Body of pancreas (tissue), 4 donors: ENCODE results near the gene DOHH. TPM values are rescaled to one million over a fixed set of nuclear protein-coding genes. Genes with fewer than 3 reads are reported as not detected.

Experiments used
- ATAC-seq: fragments of 150-250 bp; one replicate; pipeline ENCODE4 v1.9.1; 2016
- DNase-seq, 4 donors: peaks; one replicate each; pipeline ENCODE4 v3.0.0-alpha.2; 2019
- H3K27ac ChIP-seq, 4 donors: fragments of 200-600 bp; sonication (generic); 1 replicate in 3 of 4; 2 replicates in 1 of 4; pipeline versions ENCODE4 v1.5.1 to v1.6.1; 2016 to 2019; ENCODE audit warnings: mild to moderate bottlenecking in 1 of 4, mixed read lengths in 1 of 4, moderate library complexity in 1 of 4
- H3K27me3 ChIP-seq, 2 donors: fragments of 200-600 bp; sonication (generic); one replicate each; pipeline ENCODE4 v1.6.0; 2016; ENCODE audit warnings: mild to moderate bottlenecking in 1 of 2
- H3K36me3 ChIP-seq, 2 donors: fragments of 200-600 bp; sonication (generic); replicated peaks in 1 of 2; 2 replicates each; pipeline ENCODE4 v1.5.1; 2016; ENCODE audit warnings: low read depth in 2 of 2; ENCODE audit not compliant: insufficient read depth in 1 of 2
- H3K4me1 ChIP-seq: fragments of 200-600 bp; sonication (generic); one replicate; pipeline ENCODE4 v1.6.0; 2016
- H3K4me3 ChIP-seq, 2 donors: fragments of 200-600 bp; sonication (generic); 1 replicate in 1 of 2; 2 replicates in 1 of 2; pipeline ENCODE4 v1.5.1; 2016 to 2019
- H3K9me3 ChIP-seq, 3 donors: fragments of 200-600 bp; sonication (generic); 1 replicate in 2 of 3; 2 replicates in 1 of 3; pipeline ENCODE4 v1.5.1; 2016
- POLR2A ChIP-seq, 3 donors: fragments of 450-650 bp; IDR thresholded peaks; one replicate each; pipeline ENCODE4 v1.6.1; 2016; ENCODE audit warnings: antibody characterized with exemption in 3 of 3, mild to moderate bottlenecking in 2 of 3
- WGBS, 2 donors: methylation state at CpG; one replicate each; pipeline ENCODE4 v1.1.5; 2017; 5-methylcytosine and 5-hydroxymethylcytosine counted together
- intact Hi-C: fragments of 100-400 bp; cut with DNase I; formaldehyde crosslinking; loops from one replicate; pipeline ENCODE4 v1.15.1; 2023
- total RNA-seq, 2 donors: library from RNA; depleted of rRNA; stranded (reverse); fragments of >200 nt; gene quantifications; one replicate each; pipeline ENCODE4 v1.1.0, GENCODE V29; 2016
- TF ChIP-seq, protein P1 (sequence below), 7 experiments: fragments of 450-650 bp in 4 of 7; fragments of 200-600 bp in 3 of 7; sonication (generic) in 3 of 7; IDR thresholded peaks; one replicate each; pipeline ENCODE4 v1.5.1; 2016 to 2019; ENCODE audit warnings: antibody characterized with exemption in 7 of 7

Gene DOHH, protein sequence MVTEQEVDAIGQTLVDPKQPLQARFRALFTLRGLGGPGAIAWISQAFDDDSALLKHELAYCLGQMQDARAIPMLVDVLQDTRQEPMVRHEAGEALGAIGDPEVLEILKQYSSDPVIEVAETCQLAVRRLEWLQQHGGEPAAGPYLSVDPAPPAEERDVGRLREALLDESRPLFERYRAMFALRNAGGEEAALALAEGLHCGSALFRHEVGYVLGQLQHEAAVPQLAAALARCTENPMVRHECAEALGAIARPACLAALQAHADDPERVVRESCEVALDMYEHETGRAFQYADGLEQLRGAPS
- total RNA-seq, result 10 to 100 TPM in 1 of 2 donors, 1 to 10 TPM in 1; 9.3 to 17.5 TPM

DNA sequence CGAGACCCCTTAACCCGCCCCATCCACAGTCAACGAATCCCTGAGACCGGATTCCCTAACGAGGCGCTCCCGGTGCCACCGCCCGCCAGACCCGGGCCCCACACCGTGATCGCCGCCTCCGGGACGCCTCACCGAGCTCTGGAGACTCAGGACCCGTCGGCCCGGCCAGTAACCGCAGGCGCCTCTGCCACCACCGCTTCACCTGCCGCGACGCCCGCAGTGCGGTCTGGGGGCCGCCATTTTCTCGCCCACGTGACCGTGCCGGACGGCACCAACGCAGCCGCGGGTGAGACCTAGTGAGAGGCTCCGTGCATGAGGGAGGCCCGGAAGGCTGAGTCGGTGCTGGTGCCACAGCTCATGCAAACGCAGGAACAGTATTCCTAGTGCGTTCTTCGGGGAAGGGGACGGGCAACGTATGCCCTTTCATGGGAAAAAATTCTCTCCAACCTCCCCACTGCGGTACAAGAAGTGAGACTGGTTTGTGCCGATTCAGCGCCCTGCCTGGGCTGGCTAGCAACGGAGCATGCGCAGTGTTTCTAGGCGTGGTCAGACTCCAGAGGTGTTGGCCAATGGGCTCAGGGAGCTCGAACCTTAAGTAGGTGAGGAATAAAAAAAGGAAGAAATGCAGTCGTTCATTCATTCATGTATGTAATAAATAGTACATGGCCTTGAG, at the start of gene DOHH:
DOHH (minus strand) TSS at position 246 of the 673 bp plus-strand sequence. CDS start 3,860 bp downstream, outside the sequence.
- peak in 2 of 3 donors; percentile 70 to 82 for TF ChIP-seq POLR2A (IDR thresholded peaks at IDR 0.05)
- TF ChIP-seq, protein P1, sequence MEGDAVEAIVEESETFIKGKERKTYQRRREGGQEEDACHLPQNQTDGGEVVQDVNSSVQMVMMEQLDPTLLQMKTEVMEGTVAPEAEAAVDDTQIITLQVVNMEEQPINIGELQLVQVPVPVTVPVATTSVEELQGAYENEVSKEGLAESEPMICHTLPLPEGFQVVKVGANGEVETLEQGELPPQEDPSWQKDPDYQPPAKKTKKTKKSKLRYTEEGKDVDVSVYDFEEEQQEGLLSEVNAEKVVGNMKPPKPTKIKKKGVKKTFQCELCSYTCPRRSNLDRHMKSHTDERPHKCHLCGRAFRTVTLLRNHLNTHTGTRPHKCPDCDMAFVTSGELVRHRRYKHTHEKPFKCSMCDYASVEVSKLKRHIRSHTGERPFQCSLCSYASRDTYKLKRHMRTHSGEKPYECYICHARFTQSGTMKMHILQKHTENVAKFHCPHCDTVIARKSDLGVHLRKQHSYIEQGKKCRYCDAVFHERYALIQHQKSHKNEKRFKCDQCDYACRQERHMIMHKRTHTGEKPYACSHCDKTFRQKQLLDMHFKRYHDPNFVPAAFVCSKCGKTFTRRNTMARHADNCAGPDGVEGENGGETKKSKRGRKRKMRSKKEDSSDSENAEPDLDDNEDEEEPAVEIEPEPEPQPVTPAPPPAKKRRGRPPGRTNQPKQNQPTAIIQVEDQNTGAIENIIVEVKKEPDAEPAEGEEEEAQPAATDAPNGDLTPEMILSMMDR (IDR thresholded peaks at IDR 0.05), result no peak
- peak within 1 kb of the TSS; percentile 89 to 98 for H3K4me3 ChIP-seq
- 0% methylated on average over 8 to 52 of the region's 52 CpGs for WGBS, 2 donors
- no peaks in the 10 kb centered on the region for H3K9me3 ChIP-seq
- H3K27ac ChIP-seq, result peak within 1 kb of the TSS; percentile 88 to 99 (median 97)
- H3K36me3 ChIP-seq, result no peaks in the 10 kb centered on the region
- ATAC-seq, result peak; percentile 96
- peaks cover 25% of the 10 kb centered on the region for H3K4me1 ChIP-seq
- no peaks in the 10 kb centered on the region for H3K27me3 ChIP-seq
- intact Hi-C loops, result no loop called here
- peak; percentile 95 to 97 (median 96) for DNase-seq

DNA sequence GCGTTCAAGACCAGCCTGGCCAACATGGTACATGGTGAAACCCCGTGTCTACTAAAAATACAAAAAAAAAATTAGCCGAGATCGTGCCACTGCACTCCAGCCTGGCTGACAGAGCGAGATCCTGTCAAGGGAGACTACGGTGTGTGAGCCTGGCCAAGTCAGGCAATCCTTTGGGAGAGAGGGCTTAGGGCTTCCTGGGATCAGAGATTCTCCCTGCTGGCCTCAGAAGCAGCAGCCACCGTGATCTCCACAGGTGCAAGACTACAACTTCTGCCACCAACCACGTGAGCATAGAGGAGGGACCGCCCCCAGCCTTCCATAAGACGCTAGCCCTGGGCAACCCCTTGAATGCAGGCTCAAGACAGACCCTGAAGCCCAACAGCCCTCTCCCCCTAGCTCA, 49.3 kb upstream of the DOHH start:
- DNase-seq (no peak), ATAC-seq (no peak)
- Histone ChIP-seq H3K4me3 (no peak overlapping the region), H3K36me3 (no peaks in the 10 kb centered on the region), H3K4me1 (peaks cover 27% of the 10 kb centered on the region), H3K27ac (no peak overlapping the region), H3K9me3 (no peaks in the 10 kb centered on the region), H3K27me3 (no peaks in the 10 kb centered on the region)
- 88 to 90% methylated on average over 6 to 10 of the region's 10 CpGs for WGBS, 2 donors
- no peak for TF ChIP-seq POLR2A (IDR thresholded peaks at IDR 0.05)
- TF ChIP-seq, protein P1 (IDR thresholded peaks at IDR 0.05), result no peak
- intact Hi-C loops, result loop anchor here (5.0 kb wide), 1 partner anchor 32 kb away; no protein-coding TSS in a partner anchor

DNA sequence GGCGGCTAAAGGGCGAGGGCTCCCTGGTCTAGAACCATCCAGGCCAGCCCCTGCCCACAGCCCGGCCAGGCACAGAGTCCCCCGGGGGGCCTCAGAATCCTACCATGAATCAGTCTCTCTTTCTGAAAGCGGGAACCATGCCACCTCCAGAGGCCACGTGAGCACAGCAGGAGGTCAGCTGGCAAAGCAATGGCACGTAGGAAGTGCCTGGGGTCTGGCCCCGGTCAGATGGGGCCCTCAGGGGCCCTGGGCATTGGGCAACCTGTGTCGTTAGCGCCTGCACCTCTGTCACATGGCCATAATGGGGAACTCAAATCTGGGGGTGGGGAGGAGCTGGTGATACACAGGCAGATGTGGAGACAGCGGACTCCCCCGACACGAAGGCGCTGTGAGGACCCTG, 48.1 kb upstream of the DOHH start:
- peak in 3 of 4 donors; percentile 43 to 56 (median 50) for DNase-seq
- intact Hi-C loops, result loop anchor here (5.0 kb wide), 1 partner anchor 34 kb away; no protein-coding TSS in a partner anchor
- Histone ChIP-seq H3K9me3 (no peaks in the 10 kb centered on the region), H3K4me1 (peaks cover 20% of the 10 kb centered on the region), H3K4me3 (no peak overlapping the region), H3K27me3 (no peaks in the 10 kb centered on the region), H3K36me3 (no peaks in the 10 kb centered on the region), H3K27ac (peak overlapping the region in 3 of 4 donors; percentile 19 to 65 (median 53))
- peak; percentile 60 for ATAC-seq
- TF ChIP-seq POLR2A (IDR thresholded peaks at IDR 0.05), result no peak
- TF ChIP-seq, protein P1 (IDR thresholded peaks at IDR 0.05), result no peak
- WGBS, 2 donors, result 69 to 83% methylated on average over 9 to 14 of the region's 14 CpGs

GRCh38 chr19:3547767-3548282, 47.4 kb upstream of the DOHH start:
- H3K27ac ChIP-seq, result peak overlapping the region in 3 of 4 donors; percentile 19 to 65 (median 53)
- TF ChIP-seq, protein P1 (IDR thresholded peaks at IDR 0.05), result no peak
- TF ChIP-seq POLR2A (IDR thresholded peaks at IDR 0.05), result no peak
- ATAC-seq (no peak), DNase-seq (no peak)
- 87% methylated on average over 35 of the region's 36 CpGs; no CpG with 5 or more reads in 1 of the 2 donors for WGBS, 2 donors
- intact Hi-C loops, result loop anchor here (5.0 kb wide), 1 partner anchor 34 kb away; no protein-coding TSS in a partner anchor
- peaks cover 15% of the 10 kb centered on the region for H3K4me1 ChIP-seq
- H3K4me3 ChIP-seq, result no peak overlapping the region
- no peaks in the 10 kb centered on the region for H3K27me3 ChIP-seq
- no peaks in the 10 kb centered on the region for H3K36me3 ChIP-seq
- H3K9me3 ChIP-seq, result no peaks in the 10 kb centered on the region
